Stimulated activated CD4-positive, alpha-beta T cell treated with anti-CD3 and anti-CD28 coated beads, Interleukin-1b, Interleukin-23, amount 100 ng/mL, for 24 hours (primary cell): Measurements from ENCODE around the gene LBP.
"Not testable (repeated sequence)": the region's sequence is repeated elsewhere in the genome, so short reads cannot be mapped to it uniquely, and the experiment has no call there.

Experiments used
- DNase-seq, 4 experiments: peaks; one replicate each; pipeline ENCODE4 v3.0.0-alpha.2; 2020; ENCODE audit warnings: low read depth in 4 of 4, low spot score in 1 of 4

Gene LBP

DNA sequence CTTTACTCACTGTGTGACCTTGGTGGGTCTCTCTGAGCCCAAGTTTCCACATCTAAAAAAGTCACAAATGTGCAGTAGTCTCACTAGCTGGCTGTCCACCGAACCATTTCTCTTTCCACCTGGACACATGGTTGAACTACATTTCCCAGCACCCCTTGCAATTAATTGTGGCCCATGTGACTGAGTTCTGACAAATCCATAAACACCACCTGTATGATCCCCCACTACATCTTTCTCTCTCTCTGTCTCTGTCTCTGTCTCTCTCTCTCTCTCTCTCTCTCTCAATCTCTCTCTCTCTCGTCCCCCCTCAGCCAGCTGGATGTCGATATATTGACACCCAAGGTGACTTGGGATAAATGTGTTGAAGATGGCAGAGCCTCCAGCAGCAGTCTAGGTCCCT is 46.1 kb downstream of the LBP start:
- DNase-seq = no peak

DNA sequence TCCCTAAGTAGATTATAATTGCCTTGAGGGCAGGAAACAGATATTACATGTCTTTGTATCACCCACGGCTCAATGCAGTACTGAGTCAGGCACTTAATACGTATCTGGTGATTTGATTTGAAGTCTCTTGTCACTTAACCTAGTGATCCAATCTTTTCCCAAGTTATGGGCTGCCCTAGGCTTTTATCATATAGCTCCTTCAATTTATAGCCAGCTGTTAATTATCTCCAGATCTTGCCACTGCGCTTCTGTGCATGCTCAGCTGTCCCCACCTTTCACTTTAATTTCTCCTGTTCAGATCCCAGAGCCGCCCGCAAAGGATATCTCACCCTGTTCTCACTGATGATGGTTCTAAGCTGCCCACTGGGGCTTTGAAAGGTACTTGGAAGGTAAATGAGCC is 47.0 kb downstream of the LBP start:
- no peak for DNase-seq

DNA sequence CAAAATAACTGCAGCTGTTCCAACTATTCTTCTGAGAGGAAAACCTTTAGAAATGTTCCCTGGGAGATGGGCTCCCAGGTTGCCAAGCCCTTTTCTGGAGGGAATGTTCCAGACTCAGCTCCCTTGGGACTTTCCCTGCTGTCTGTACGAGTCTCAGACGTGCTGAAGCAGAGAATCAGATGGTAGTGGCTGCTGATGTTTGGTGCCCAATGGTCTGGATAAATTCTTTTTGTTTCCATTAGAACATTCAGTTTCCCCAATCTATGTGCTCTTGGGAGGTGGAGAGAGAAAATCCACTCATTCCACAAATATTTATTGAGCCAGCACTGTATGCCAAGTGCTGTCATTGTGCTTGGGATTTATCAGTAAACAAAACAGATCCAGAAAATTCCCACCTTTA is 48.9 kb downstream of the LBP start:
- DNase-seq = no peak

DNA sequence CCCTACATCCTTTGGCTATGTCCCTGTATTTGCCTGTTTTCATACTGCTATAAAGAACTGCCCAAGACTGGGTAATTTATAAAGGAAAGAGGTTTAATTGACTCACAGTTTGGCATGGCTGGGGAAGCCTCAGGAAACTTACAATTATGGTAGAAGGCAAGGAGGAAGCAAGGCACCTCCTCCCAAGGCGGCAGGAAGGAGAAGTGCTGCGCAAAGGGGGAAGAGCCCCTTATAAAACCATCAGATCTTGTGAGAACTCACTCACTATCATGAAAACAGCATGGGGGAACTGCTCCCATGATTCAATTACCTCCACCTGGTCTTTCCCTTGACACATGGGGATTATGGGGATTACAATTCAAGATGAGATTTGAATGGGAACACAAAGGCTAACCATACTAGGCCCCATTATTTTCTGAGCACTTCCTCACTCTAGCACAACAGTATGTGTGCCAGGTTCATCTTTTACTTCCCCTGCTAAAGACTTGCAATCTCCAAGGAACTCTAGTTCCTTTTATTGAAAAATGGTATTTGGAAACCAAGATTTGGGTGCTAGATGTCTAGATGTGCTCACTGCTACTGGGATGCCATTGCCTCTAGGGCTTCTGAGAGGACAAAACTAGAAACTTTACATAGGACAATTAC is 49.6 kb downstream of the LBP start:
- DNase-seq = not testable (repeated sequence)

DNA sequence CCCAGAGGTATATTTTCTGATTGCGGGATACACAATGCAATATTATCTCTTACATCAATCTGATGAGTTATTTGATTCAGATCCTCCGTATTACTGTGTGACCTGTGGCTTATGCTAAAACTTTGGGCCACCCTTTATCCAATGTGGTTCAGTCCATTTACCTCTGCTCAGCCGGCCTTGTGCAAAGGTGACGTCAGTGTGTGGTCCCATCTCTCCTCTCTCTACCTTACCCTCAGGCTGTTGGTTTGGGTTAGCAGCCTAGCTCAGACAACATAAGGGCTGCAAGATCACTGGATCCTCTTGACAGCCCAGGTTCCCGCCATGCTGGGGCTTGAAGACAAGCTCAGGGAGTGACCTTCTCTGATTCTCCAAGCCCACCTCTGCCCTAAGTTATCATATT is 55.8 kb downstream of the LBP start:
- no peak for DNase-seq

DNA sequence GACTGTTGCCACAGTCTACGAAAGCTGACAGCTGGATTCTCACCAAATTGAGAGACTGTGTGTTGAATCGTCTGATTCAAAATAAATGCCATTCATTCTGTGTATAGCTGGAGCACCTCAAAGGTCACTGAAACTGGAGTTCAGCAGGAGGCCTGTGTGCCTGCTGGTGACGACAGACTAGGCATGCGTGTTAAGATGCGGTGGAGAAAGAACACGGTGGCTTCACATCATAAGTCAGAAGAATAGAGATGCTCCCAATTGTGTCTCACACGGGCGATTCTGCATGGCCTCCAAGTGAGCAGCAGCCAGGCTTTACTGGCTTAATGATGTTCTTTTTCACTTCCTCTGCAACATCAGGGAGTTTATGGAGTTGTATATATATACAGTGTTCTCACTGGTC is 56.5 kb downstream of the LBP start:
- no peak for DNase-seq

DNA sequence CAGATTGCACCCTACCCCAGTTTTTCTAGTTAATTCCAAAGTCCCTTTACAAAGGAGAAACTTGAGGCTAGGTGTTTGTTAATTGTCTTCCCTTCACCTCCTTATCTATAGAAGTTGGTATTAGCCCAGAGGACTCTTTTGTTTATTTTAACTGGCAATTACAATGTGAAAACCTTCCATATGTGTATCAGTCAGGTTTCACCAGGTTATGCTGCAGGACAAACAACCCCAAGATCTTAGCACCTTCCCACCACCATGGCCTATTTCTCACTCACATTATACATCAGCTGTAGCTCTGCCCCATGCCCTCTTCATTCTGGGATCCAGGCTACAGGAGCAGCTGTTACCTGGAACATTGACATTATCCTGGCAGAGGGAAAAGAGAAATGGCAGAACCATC is 57.7 kb downstream of the LBP start:
- DNase-seq = no peak

DNA sequence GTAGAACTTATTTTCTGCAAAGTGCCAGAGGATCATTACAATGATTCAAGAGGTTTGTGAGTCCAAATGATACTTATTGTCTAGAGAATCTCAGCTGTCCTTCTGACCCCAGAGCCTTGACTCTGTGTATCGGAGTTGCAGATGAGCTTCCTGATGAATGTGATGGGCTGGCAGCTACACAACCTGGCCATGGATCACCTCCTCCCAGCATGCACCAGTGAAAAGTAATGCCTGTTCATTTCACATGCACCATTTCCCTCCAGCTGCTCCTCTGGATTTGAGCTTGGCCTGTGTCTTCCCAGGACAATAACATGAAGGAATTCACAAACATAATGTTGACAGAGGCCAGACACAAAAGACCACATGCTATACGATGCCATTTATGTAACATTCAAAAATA is 58.9 kb downstream of the LBP start:
- DNase-seq = no peak

DNA sequence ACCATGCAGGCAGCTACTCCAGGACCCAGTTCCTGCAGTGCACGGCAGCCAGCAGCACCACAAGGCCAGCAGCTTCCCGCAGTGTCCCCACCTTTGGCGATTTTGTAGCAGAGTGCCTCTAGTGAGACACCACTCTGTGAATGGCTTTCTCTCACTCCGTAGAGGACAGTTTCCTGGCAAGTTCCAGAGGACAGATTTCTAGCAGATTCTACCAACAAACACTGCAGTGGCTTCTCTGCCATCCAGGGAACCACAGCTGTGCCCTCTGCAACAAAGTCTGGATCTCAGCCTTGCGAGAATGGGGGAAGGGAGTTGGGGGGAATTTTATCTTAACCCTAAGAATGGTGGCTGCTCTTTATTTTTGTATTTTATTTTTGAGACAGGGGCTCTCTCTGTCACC is 60.2 kb downstream of the LBP start:
- no peak for DNase-seq

DNA sequence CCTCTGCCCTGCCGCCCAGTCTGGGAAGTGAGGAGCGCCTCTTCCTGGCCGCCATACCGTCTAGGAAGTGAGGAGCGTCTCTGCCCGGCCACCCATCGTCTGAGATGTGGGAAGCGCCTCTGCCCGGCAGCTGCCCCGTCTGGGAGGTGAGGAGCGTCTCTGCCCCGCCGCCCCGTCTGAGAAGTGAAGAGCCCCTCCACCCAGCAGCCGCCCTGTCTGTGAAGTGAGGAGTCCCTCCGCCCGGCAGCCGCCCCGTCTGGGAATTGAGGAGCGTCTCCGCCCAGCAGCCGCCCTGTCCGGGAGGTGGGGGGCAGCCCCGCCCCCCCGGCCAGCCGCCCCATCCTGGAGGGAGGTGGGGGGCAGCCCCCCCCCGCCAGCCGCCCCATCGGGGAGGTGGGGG is 61.0 kb downstream of the LBP start:
- DNase-seq = no peak

DNA sequence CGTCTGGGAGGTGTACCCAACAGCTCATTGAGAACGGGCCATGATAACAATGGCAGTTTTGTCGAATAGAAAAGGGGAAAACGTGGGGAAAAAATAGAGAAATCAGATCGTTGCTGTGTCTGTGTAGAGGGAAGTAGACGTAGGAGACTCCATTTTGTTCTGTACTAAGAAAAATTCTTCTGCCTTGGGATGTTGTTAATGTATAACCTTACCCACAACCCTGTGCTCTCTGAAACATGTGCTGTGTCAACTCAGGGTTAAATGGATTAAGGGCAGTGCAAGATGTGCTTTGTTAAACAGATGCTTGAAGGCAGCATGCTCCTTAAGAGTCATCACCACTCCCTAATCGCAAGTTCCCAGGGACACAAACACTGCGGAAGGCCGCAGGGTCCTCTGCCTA is 61.5 kb downstream of the LBP start:
- DNase-seq = not testable (repeated sequence)

DNA sequence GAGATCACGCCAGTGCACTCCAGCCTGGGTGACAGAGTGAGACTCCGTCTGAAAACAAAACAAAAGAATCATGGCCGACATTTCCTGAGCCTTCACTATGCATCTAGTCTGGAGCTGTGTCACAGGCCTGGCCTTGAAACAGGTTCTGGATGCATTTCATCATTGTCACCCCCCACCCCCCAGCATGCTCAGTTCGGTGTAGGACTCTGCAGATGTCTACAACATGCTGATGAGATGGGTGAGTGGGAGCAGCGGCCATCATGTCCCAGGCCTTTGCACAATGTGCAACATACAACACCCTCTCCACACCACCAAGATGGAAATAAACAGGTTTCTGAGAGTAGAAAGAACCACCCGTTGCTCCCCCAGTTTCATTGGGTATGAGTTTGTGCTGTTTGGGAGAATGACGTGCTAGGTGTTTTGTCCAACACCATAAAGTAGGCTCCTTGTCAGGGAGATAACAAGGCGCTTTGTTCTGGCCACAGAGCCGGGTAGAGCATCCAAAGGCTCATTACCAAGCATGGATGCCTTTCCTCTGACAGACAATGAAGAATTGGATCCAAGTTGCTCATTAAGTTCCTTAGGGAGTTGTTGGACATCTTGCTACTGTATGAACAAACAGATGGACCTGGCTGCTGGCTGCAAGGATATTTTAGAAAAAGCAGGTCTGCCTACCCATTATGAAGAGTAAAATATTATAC is 66.7 kb downstream of the LBP start:
- no peak for DNase-seq

DNA sequence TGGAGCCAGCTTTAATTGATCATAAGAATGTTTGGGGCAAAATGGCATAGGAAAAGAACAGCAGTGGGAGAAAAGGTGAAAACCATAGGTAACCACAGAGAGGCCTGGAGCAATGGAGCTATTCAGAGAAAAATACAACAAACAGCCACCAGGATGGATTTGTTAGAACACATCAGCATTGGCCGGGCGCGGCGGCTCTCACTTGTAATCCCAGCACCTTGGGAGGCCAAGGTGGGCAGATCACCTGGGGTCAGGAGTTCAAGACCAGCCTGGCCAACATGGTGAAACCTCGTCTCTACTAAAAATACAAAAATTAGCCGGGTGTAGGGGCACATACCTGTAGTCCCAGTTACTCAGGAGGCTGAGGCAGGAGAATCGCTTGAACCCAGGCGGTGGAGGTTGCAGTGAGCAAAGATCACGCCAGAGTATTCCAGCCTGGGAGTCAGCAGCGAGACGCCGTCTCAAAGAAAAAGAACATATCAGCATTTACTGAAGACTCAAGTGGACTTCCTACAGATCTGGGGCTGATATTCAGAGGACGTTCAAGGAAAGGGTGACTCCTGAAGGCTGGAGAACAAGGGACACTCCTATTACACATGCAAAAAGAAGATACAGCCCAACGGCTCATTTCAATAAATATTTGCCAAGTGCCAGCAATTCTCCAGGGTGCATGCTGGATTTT is 68.6 kb downstream of the LBP start:
- no peak for DNase-seq

DNA sequence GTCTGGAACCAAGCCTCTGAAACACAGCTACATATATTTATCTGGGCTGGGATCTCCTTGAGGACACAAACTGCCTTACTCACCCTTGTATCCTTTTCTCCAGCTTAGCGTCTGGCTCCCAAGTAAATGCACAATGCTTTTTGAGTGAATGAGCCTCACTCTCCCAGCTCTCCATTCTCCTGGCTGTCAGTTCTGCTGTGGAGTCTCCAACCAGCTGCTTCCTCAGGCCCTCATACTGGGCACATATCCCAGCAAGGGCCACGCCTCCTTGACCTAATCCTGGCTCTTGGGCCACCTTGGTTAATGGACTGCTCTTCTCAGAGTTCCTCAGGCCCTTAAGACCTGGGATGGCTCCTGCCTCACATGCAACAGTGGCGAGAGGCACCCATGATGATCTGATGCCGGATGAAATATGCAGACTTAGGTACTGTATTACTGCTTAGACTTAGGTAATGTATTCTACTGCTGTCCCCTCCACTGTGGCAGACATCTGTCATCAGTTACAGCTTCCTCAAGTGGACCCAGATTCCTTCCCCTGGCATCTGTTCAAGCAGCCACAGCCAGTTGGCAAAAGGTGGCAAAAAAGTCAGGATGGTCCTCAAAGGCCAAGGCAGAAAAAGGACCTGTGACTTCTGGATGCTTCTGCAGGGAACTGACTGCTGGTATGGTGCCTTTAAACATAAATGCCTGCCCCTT is 72.4 kb downstream of the LBP start:
- no peak for DNase-seq

DNA sequence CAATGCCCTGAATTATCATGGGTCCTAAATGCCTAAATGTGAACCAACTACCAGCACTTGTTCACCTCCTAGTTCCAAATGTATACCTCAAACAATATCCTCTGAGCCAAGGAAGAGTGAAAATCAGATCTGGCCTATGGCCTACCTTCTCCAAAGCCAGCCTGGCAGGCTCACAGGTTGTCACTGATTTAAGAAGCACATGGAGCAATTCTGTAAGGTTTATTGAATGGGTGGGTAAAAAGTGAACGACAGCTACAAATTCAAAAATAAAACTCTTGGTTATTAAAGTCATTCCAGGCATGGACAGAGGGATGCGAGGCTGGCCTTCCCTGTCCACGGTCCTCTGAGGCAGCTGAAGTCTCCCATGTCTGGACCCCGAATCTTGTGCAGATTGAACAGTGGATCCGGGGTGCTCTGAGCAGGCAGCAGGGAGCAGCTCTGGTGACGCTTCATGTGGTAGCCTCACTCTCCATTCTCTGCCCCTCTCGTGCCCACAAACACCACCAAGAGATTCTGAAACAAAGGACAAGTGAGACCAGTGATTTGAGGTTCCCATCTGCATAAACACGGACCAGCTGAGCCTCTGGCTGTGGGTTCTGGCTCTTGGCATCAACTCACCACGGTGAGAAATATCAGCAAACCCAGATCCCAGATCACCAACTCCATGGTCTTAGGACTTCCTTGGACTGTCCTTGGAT is 74.3 kb downstream of the LBP start:
- no peak for DNase-seq

DNA sequence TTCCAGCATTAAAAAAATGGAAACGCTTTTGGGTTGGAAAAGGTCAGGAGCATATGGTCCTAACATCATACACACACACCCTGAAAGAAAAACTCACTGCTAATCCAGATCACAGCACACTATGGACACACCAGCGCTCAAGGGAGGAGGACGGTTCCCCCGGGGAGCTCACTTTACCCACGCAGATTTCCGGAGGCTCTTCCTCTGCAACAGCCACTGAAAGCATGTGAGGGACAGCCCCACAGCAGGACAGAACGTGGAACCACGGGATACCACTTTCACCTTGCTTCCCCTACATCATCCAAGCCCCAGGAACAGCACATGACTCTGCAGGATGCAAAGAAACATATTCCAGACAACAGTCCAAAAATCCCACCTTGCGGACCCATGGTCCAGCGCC is 75.6 kb downstream of the LBP start:
- DNase-seq = no peak

DNA sequence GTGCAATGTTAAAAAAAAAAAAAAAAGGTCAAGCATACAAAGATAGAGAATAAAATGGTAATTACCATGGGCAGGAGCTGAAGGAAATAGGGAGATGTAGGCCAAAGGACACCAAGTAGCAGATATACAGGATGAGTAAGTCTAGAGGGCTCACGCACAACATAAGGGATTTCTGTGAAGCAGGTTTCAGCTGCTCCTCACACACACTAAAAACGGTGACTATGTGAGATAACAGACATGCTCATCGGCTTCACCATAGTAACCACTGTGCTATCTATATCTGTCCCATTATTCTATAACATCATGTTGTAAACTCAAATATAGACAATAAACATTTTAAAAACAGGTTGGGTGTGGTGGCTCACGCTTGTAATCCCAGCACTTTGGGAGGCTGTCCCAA is 77.3 kb downstream of the LBP start:
- DNase-seq = no peak

DNA sequence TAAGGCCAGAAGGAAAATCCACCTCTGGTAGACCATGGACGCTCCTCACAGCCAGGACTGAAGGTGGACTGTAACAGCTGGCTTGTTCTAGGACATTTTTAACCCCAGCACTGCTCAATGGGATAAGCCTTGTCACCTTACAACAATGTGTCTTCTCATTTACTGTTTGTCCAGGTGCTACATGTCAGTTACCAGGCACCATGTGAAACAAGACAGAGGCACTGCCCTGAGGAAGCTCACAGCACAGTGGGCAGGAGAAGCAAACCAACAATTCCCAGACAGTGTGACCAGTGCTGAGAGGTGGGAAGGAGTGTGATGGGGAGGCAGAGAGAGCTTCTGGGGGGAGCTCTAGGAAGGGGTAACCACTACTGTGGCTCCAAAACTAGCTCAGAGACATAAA is 78.1 kb downstream of the LBP start:
- no peak for DNase-seq

DNA sequence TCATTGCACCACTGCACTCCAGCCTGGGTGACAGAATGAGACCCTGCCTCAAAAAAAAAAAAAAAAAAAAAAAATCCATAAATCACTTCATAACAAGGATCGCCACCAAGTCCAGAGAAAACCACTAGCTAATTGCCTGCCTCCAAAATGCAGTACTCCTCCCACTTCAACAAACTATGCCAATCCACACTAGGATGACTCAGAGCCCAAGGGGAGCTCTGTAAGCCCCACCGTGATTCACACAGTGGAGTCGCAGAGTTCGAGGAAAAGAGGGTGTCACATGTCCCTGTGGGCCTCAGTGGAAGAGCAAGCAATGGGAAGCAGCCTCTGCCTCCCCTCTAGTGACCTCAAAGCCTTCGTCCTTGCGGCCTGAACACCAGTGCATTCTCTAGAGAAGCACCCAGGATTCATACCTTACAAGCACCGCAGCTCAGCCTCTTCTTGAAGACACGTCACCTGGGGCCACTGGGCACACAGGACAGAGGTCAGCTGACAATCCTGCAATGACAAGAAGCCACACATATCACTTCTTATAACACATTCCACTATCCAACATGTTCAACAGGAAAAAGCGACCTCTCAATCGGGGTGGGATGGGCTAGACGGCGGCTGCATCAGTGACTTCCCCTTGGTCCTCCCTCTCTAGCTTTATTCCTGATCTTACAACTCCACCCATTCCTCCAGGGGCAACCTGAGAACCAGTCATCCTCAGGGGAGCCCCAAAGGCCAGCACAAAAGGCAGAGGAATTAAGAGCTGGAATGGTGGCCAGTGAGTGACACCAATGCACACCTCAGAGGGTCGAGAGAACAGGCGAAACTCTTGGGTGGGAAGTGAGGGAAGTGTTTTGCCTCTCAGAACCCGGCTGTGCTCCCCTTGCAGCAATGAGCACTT is 80.0 kb downstream of the LBP start:
- no peak for DNase-seq
